SK-N-SH treated with all-trans-retinoic acid at 6 μM for 48 hours (cell line): ENCODE measurements around the gene DEPDC4.

Source experiments
- ATAC-seq: fragments of 200-7000 bp; cut with Tn5 transposase; 3 replicates; pipeline ENCODE4 v1.9.1; 2020; ENCODE audit warnings: mild to moderate bottlenecking, moderate library complexity
- ARNTL ChIP-seq: fragments of 450-650 bp; formaldehyde crosslinking; IDR thresholded peaks from 2 replicates; pipeline ENCODE4 v1.5.0; 2020; ENCODE audit warnings: low read depth, mild to moderate bottlenecking, moderate library complexity, borderline replicate concordance
- BACH2 ChIP-seq: fragments of 250-450 bp; sonication (Bioruptor Pico); IDR thresholded peaks from 2 replicates; pipeline ENCODE4 v1.9.0; 2021; ENCODE audit warnings: mild to moderate bottlenecking, borderline replicate concordance
- CSDC2 ChIP-seq: fragments of 250-450 bp; sonication (Bioruptor Pico); IDR thresholded peaks from 2 replicates; pipeline ENCODE4 v1.5.0; 2020; ENCODE audit warnings: mild to moderate bottlenecking, moderate library complexity
- GLIS3 ChIP-seq: fragments of 250-450 bp; sonication (Bioruptor Pico); IDR thresholded peaks from 2 replicates; pipeline ENCODE4 v1.5.0; 2020; ENCODE audit warnings: mild to moderate bottlenecking, moderate library complexity
- ISL1 ChIP-seq: fragments of 250-450 bp; sonication (Bioruptor Pico); IDR thresholded peaks from 2 replicates; pipeline ENCODE4 v2.1.2; 2022; ENCODE audit warnings: mild to moderate bottlenecking, moderate library complexity
- OSR1 ChIP-seq: fragments of 250-450 bp; sonication (Bioruptor Pico); IDR thresholded peaks from 2 replicates; pipeline ENCODE4 v1.8.0; 2022; ENCODE audit warnings: moderate library complexity, mild to moderate bottlenecking, inconsistent platforms
- PPARA ChIP-seq: fragments of 250-450 bp; sonication (Bioruptor Pico); IDR thresholded peaks from 2 replicates; pipeline ENCODE4 v1.5.0; 2020; ENCODE audit warnings: mild to moderate bottlenecking, borderline replicate concordance
- TCF4 ChIP-seq: fragments of 250-450 bp; sonication (Bioruptor Pico); IDR thresholded peaks from 2 replicates; pipeline ENCODE4 v1.8.0; 2021; ENCODE audit warnings: mild to moderate bottlenecking, moderate library complexity, borderline replicate concordance
- TOX ChIP-seq: fragments of 250-450 bp; sonication (Bioruptor Pico); IDR thresholded peaks from 2 replicates; pipeline ENCODE4 v1.8.0; 2021; ENCODE audit warnings: mild to moderate bottlenecking, moderate library complexity, borderline replicate concordance
- ZC3H10 ChIP-seq: fragments of 250-450 bp; sonication (Bioruptor Pico); IDR thresholded peaks from 2 replicates; pipeline ENCODE4 v1.5.1; 2021; ENCODE audit warnings: mild to moderate bottlenecking, moderate library complexity
- ZFP3 ChIP-seq: fragments of 250-450 bp; sonication (Bioruptor Pico); IDR thresholded peaks from 2 replicates; pipeline ENCODE4 v1.5.0; 2020; ENCODE audit warnings: mild to moderate bottlenecking, moderate library complexity
- ZFP30 ChIP-seq: fragments of 450-650 bp; formaldehyde crosslinking; IDR thresholded peaks from 2 replicates; pipeline ENCODE4 v1.5.0; 2022; ENCODE audit warnings: mild to moderate bottlenecking, moderate library complexity
- ZNF565 ChIP-seq: fragments of 450-650 bp; formaldehyde crosslinking; conservative IDR thresholded peaks from 2 replicates; pipeline ENCODE4 v1.5.0; 2020; ENCODE audit warnings: low read depth, mild to moderate bottlenecking, moderate library complexity
- ZNF8 ChIP-seq: fragments of 450-650 bp; formaldehyde crosslinking; IDR thresholded peaks from 2 replicates; pipeline ENCODE4 v1.5.0; 2020; ENCODE audit warnings: mild to moderate bottlenecking, moderate library complexity
- TF ChIP-seq, protein P1 (sequence below): fragments of 250-450 bp; sonication (Bioruptor Pico); IDR thresholded peaks from 2 replicates; pipeline ENCODE4 v1.8.0; 2020; ENCODE audit warnings: mild to moderate bottlenecking, moderate library complexity, borderline replicate concordance
- TF ChIP-seq, protein P2 (sequence below): fragments of 250-450 bp; sonication (Bioruptor Pico); IDR thresholded peaks from 2 replicates; pipeline ENCODE4 v1.5.1; 2020; ENCODE audit warnings: low read depth, mild to moderate bottlenecking, moderate library complexity
- TF ChIP-seq, protein P3 (sequence below): fragments of 250-450 bp; sonication (Bioruptor Pico); IDR thresholded peaks from 2 replicates; pipeline ENCODE4 v1.5.1; 2021; ENCODE audit warnings: mild to moderate bottlenecking, moderate library complexity
- TF ChIP-seq, protein P4 (sequence below): fragments of 250-450 bp; sonication (Bioruptor Pico); IDR thresholded peaks from 2 replicates; pipeline ENCODE4 v1.8.0; 2021; ENCODE audit warnings: low read depth, mild to moderate bottlenecking, moderate library complexity, borderline replicate concordance
- TF ChIP-seq, protein P5 (sequence below): fragments of 250-450 bp; sonication (Bioruptor Pico); IDR thresholded peaks from 2 replicates; pipeline ENCODE4 v1.5.0; 2020; ENCODE audit warnings: mild to moderate bottlenecking, moderate library complexity

Gene DEPDC4

DNA sequence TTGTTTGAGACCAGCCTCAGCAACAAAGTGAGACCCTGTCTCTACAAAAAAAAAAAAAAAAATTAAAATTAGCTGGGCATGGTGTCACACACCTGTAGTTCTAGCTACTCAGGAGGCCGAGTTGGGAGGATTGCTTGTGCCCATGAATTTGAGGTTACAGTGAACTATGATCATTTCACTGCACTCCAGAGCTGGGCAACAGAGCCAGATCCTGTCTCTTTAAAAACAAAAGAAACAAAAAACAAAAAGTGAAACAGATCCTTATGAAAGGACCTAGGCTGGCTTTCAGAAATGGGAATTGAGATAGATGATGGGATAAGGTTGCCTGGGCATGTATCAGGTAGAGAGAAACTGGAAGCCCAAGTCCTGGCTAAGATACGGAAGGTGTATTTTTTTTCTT, 52.4 kb downstream of the DEPDC4 start:
- TF ChIP-seq, protein P1, sequence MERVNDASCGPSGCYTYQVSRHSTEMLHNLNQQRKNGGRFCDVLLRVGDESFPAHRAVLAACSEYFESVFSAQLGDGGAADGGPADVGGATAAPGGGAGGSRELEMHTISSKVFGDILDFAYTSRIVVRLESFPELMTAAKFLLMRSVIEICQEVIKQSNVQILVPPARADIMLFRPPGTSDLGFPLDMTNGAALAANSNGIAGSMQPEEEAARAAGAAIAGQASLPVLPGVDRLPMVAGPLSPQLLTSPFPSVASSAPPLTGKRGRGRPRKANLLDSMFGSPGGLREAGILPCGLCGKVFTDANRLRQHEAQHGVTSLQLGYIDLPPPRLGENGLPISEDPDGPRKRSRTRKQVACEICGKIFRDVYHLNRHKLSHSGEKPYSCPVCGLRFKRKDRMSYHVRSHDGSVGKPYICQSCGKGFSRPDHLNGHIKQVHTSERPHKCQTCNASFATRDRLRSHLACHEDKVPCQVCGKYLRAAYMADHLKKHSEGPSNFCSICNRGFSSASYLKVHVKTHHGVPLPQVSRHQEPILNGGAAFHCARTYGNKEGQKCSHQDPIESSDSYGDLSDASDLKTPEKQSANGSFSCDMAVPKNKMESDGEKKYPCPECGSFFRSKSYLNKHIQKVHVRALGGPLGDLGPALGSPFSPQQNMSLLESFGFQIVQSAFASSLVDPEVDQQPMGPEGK (CRISPR knock-in tag): no peak
- TF ChIP-seq ZC3H10 (CRISPR knock-in tag) (no peak), OSR1 (no peak), PPARA (CRISPR knock-in tag) (no peak)
- TF ChIP-seq, protein P2, sequence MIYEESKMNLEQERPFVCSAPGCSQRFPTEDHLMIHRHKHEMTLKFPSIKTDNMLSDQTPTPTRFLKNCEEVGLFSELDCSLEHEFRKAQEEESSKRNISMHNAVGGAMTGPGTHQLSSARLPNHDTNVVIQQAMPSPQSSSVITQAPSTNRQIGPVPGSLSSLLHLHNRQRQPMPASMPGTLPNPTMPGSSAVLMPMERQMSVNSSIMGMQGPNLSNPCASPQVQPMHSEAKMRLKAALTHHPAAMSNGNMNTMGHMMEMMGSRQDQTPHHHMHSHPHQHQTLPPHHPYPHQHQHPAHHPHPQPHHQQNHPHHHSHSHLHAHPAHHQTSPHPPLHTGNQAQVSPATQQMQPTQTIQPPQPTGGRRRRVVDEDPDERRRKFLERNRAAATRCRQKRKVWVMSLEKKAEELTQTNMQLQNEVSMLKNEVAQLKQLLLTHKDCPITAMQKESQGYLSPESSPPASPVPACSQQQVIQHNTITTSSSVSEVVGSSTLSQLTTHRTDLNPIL (CRISPR knock-in tag): no peak
- ATAC-seq: no peak

DNA sequence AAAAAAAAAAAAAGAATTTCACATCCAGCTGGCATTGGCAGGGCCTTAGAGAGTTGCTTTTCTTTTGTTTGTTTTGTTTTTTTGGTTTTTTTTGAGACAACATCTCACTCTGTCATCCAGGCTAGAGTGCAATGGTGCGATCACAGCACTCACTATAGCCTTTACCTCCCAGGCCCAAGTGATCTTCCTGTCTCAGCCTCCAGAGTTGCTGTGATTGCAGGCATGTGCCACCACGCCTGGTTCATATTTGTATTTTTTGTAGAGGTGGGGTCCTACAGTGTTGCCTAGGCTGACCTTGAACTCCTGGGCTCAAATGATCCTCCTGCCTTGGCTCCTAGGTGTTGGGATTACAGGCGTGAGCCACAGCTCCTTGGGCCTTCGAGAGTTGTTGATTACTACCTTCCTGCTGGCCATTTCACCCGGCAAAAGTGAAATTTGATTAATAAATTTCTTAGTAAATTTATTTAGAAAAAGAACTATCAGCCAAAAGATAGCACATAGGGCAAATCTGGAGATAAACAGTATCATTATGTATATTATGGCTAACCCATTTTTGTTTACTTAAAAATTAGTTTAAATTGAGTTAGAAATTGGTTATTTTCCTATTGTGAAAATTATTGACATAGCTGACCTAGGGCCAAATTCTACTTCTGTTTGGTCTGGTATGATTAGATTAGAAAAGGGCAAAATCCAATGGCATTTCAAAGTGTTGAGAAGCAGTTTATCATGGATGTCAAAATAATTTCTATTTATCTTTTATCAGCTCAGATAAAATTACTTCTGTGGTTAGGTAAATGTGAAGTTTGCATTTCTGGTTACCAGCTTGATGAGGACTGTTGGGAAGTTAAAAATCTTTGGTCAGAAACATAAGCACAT, 53.6 kb downstream of the DEPDC4 start:
- ATAC-seq: no peak
- TF ChIP-seq BACH2 (CRISPR knock-in tag) (no peak), OSR1 (no peak), ISL1 (CRISPR knock-in tag) (no peak), CSDC2 (CRISPR knock-in tag) (no peak), GLIS3 (CRISPR knock-in tag) (no peak), ARNTL (CRISPR knock-in tag) (no peak), ZNF8 (CRISPR knock-in tag) (no peak), PPARA (CRISPR knock-in tag) (no peak), ZFP3 (CRISPR knock-in tag) (no peak), ZNF565 (CRISPR knock-in tag) (no peak), ZC3H10 (CRISPR knock-in tag) (no peak), ZFP30 (CRISPR knock-in tag) (no peak), TOX (CRISPR knock-in tag) (no peak)
- TF ChIP-seq, protein P3, sequence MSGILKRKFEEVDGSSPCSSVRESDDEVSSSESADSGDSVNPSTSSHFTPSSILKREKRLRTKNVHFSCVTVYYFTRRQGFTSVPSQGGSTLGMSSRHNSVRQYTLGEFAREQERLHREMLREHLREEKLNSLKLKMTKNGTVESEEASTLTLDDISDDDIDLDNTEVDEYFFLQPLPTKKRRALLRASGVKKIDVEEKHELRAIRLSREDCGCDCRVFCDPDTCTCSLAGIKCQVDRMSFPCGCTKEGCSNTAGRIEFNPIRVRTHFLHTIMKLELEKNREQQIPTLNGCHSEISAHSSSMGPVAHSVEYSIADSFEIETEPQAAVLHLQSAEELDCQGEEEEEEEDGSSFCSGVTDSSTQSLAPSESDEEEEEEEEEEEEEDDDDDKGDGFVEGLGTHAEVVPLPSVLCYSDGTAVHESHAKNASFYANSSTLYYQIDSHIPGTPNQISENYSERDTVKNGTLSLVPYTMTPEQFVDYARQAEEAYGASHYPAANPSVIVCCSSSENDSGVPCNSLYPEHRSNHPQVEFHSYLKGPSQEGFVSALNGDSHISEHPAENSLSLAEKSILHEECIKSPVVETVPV: no peak
- TF ChIP-seq, protein P1 (CRISPR knock-in tag): no peak
- TF ChIP-seq, protein P4, sequence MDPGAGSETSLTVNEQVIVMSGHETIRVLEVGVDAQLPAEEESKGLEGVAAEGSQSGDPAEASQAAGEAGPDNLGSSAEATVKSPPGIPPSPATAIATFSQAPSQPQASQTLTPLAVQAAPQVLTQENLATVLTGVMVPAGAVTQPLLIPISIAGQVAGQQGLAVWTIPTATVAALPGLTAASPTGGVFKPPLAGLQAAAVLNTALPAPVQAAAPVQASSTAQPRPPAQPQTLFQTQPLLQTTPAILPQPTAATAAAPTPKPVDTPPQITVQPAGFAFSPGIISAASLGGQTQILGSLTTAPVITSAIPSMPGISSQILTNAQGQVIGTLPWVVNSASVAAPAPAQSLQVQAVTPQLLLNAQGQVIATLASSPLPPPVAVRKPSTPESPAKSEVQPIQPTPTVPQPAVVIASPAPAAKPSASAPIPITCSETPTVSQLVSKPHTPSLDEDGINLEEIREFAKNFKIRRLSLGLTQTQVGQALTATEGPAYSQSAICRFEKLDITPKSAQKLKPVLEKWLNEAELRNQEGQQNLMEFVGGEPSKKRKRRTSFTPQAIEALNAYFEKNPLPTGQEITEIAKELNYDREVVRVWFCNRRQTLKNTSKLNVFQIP (CRISPR knock-in tag): no peak
- TF ChIP-seq, protein P2 (CRISPR knock-in tag): no peak

DNA sequence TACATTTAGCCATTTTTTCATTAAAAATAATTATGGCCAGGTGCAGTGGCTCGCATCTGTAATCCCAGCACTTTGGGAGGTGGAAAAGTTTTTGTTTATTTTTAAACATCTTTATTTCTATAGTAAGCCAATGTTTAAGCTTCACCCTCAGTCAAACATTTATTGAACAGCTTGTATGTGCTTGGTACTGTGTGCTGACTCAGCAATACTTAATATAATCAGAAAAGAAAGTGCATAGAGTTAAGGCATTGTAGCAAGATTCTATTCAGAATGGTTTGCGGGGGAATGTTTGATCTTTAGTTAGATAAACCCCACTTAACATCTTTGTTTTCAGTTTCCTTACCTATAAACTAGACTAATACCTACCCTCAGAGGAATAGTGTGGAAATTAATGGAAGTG, 55.2 kb downstream of the DEPDC4 start:
- ATAC-seq: no peak
- TF ChIP-seq, protein P5, sequence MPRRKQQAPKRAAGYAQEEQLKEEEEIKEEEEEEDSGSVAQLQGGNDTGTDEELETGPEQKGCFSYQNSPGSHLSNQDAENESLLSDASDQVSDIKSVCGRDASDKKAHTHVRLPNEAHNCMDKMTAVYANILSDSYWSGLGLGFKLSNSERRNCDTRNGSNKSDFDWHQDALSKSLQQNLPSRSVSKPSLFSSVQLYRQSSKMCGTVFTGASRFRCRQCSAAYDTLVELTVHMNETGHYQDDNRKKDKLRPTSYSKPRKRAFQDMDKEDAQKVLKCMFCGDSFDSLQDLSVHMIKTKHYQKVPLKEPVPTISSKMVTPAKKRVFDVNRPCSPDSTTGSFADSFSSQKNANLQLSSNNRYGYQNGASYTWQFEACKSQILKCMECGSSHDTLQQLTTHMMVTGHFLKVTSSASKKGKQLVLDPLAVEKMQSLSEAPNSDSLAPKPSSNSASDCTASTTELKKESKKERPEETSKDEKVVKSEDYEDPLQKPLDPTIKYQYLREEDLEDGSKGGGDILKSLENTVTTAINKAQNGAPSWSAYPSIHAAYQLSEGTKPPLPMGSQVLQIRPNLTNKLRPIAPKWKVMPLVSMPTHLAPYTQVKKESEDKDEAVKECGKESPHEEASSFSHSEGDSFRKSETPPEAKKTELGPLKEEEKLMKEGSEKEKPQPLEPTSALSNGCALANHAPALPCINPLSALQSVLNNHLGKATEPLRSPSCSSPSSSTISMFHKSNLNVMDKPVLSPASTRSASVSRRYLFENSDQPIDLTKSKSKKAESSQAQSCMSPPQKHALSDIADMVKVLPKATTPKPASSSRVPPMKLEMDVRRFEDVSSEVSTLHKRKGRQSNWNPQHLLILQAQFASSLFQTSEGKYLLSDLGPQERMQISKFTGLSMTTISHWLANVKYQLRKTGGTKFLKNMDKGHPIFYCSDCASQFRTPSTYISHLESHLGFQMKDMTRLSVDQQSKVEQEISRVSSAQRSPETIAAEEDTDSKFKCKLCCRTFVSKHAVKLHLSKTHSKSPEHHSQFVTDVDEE (CRISPR knock-in tag): no peak
- TF ChIP-seq OSR1: no peak
- TF ChIP-seq, protein P4 (CRISPR knock-in tag): no peak
- TF ChIP-seq TCF4 (CRISPR knock-in tag): no peak
- TF ChIP-seq CSDC2 (CRISPR knock-in tag): no peak
